Measurements from ENCODE around the gene STRN3.
"Not testable (repeated sequence)": the region's sequence is repeated elsewhere in the genome, so short reads cannot be mapped to it uniquely, and the experiment has no call there.

Gene STRN3

GRCh38 chr14:30966415-30967363, 59.5 kb downstream of the STRN3 start:
- DNase-seq: no peak

GRCh38 chr14:30965861-30966260, 60.3 kb downstream of the STRN3 start:
- DNase-seq: not testable (repeated sequence)

- not testable (repeated sequence) for DNase-seq
Measured at GRCh38 chr14:30962537-30962936, 63.6 kb downstream of the STRN3 start.

GRCh38 chr14:30961330-30961729, 64.8 kb downstream of the STRN3 start:
- DNase-seq: no peak

- DNase-seq: no peak
Measured at GRCh38 chr14:30960216-30960615, 66.0 kb downstream of the STRN3 start.

GRCh38 chr14:30958555-30959407, 67.4 kb downstream of the STRN3 start:
- DNase-seq: no peak

GRCh38 chr14:30957813-30958370, 68.3 kb downstream of the STRN3 start:
- DNase-seq: no peak

- no peak for DNase-seq
Measured at GRCh38 chr14:30949651-30950050, 76.5 kb downstream of the STRN3 start.

GRCh38 chr14:30943694-30944093, 82.5 kb downstream of the STRN3 start:
- no peak for DNase-seq

GRCh38 chr14:30940886-30941285, 85.3 kb downstream of the STRN3 start:
- no peak for DNase-seq

GRCh38 chr14:30938617-30939016, 87.6 kb downstream of the STRN3 start:
- no peak for DNase-seq

GRCh38 chr14:30935445-30935844, 90.7 kb downstream of the STRN3 start:
- no peak for DNase-seq

- not testable (repeated sequence) for DNase-seq
Measured at GRCh38 chr14:30933937-30934336, 92.2 kb downstream of the STRN3 start.

GRCh38 chr14:30928462-30928861, 97.7 kb downstream of the STRN3 start:
- no peak for DNase-seq

- DNase-seq: no peak
Measured at GRCh38 chr14:30925254-30925653, 100.9 kb downstream of the STRN3 start.

- no peak for DNase-seq
Measured at GRCh38 chr14:30921788-30922187, 104.4 kb downstream of the STRN3 start.

GRCh38 chr14:30921305-30921704, 104.9 kb downstream of the STRN3 start:
- no peak for DNase-seq

- no peak for DNase-seq
Measured at GRCh38 chr14:30915596-30915995, 110.6 kb downstream of the STRN3 start.

GRCh38 chr14:30914812-30915211, 111.4 kb downstream of the STRN3 start:
- DNase-seq: no peak

GRCh38 chr14:30908826-30909225, 117.4 kb downstream of the STRN3 start:
- no peak for DNase-seq

GRCh38 chr14:30907659-30908057, 118.5 kb downstream of the STRN3 start:
- no peak for DNase-seq

- no peak for DNase-seq
Measured at GRCh38 chr14:30906752-30907658, 119.2 kb downstream of the STRN3 start.

Measured in CD4-positive, alpha-beta T cell treated with Interferon gamma for 1 hour (primary cell).